Brain microvascular endothelial cell (primary cell): ENCODE data around the gene DSC2.
"Not testable (repeated sequence)": the region's sequence is repeated elsewhere in the genome, so short reads cannot be mapped to it uniquely, and the experiment has no call there.

Source experiments
- DNase-seq: peaks from one replicate; pipeline ENCODE4 v3.0.0-alpha.2; 2020
- H3K27ac ChIP-seq: fragments of 250-450 bp; sonication (Bioruptor Pico); 2 replicates; pipeline ENCODE4 v1.5.1; 2020; ENCODE audit warnings: mild to moderate bottlenecking, moderate library complexity
- H3K27me3 ChIP-seq: fragments of 250-450 bp; sonication (Bioruptor Pico); replicated peaks from 2 replicates; pipeline ENCODE4 v1.5.1; 2020; ENCODE audit warnings: mild to moderate bottlenecking
- H3K36me3 ChIP-seq: fragments of 250-450 bp; sonication (Bioruptor Pico); replicated peaks from 2 replicates; pipeline ENCODE4 v1.5.1; 2020; ENCODE audit warnings: mild to moderate bottlenecking
- H3K4me3 ChIP-seq: 2 replicates; pipeline ENCODE4 v1.5.1; 2011; ENCODE audit warnings: low read depth, mild to moderate bottlenecking, control low read depth, low read length, moderate library complexity
- in situ Hi-C: cut with HindIII; loops from 2 replicates; pipeline ENCODE4 v1.10.0; 2017; ENCODE audit warnings: low sequenced_read_pairs, low pct_ligation_motif_present
- TF ChIP-seq, protein P1 (sequence below): IDR thresholded peaks from 2 replicates; pipeline ENCODE4 v1.5.1; 2011; ENCODE audit warnings: low read depth, mild to moderate bottlenecking, moderate library complexity, low read length, control low read depth, inconsistent platforms; ENCODE audit errors: missing control alignments

Gene DSC2

DNA sequence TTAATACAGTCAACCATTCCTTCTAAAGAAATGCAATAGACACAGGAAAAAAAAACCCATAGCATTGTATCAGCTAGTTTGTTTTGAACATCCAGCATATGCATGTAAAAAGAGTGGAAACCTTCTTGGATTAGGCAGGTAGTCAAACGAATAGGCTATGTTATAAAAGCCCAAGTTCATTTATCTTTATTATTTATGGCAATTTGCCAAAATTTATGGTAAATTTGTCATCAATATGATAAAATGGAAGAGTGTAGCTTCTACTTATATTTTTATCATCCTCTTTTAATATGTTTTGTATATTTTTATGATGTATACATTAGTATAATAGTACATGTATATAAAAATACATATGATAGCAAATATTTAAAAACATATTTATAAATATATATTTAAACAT, 36.5 kb upstream of the DSC2 start:
- in situ Hi-C loops: no loop called here
- DNase-seq: no peak
- no peaks in the 10 kb centered on the region for H3K36me3 ChIP-seq
- no peak overlapping the region for H3K27ac ChIP-seq
- no peak overlapping the region for H3K4me3 ChIP-seq
- TF ChIP-seq, protein P1, sequence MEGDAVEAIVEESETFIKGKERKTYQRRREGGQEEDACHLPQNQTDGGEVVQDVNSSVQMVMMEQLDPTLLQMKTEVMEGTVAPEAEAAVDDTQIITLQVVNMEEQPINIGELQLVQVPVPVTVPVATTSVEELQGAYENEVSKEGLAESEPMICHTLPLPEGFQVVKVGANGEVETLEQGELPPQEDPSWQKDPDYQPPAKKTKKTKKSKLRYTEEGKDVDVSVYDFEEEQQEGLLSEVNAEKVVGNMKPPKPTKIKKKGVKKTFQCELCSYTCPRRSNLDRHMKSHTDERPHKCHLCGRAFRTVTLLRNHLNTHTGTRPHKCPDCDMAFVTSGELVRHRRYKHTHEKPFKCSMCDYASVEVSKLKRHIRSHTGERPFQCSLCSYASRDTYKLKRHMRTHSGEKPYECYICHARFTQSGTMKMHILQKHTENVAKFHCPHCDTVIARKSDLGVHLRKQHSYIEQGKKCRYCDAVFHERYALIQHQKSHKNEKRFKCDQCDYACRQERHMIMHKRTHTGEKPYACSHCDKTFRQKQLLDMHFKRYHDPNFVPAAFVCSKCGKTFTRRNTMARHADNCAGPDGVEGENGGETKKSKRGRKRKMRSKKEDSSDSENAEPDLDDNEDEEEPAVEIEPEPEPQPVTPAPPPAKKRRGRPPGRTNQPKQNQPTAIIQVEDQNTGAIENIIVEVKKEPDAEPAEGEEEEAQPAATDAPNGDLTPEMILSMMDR: no peak
- no peaks in the 10 kb centered on the region for H3K27me3 ChIP-seq

DNA sequence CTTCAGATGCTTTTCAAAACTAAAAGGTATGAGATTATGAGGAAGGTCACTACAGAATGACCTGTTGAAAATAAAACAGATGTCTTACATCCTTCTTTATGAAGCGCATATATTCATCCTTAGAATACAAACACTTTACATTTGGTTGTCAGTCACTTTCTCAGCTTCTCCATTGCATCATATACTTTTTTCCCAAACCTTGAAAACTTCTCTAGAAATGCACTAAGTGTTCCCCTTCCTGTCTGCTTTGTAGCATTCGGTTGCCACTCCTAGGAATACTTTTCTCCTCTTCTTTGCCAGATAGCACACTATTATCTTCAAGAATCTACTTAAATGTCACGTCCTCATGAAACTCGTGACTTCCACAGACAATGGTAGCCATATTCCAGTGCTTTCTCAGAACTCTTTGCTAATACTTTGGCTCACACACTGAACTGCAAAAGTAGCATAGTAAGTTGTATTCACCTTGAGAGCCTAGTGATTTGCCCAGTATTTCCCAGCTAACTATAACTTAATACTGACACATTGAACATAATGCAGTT, 32.8 kb upstream of the DSC2 start:
- H3K4me3 ChIP-seq: no peak overlapping the region

DNA sequence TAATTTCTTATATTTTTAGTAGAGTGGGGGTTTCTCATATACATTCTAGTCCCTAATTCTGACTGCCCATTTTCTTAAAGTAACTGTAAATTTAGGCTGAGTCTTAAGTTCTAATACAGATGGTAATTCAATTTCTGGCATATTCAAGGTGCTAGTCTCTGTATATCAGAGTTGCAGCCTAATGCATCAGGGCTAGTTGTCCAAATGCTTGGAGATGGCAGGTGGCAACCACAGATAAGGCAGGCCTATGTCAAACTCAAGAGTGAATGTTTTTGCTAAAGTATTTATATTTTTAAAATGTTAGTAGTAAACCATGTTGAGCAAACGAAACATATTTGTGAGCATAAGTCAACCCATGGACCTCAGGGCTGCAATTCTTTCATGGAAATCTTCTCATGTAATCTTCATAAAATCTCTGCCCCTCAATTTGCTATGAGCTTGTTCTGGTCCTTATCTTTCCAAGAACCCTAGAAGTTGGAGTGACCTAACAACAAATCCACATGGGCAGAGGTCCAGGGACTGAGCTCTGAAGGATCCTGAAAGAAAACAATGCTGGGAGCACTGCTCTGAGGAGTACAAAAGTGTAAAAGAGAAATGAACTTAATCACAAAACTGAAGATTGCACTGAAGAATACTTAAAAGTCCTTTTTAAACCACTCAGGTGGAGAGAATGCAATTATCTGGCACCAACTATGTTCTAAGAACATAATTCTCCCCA, 27.3 kb upstream of the DSC2 start:
- in situ Hi-C loops: no loop called here
- Histone ChIP-seq H3K4me3 (no peak overlapping the region), H3K27me3 (no peaks in the 10 kb centered on the region), H3K36me3 (no peaks in the 10 kb centered on the region), H3K27ac (no peak overlapping the region)
- DNase-seq: no peak
- TF ChIP-seq, protein P1: no peak

More for the DNA sequence above, 32.8 kb upstream of the DSC2 start:
- TF ChIP-seq, protein P1: no peak
- no peak for DNase-seq
- in situ Hi-C loops: no loop called here
- Histone ChIP-seq H3K36me3 (no peaks in the 10 kb centered on the region), H3K27me3 (no peaks in the 10 kb centered on the region), H3K27ac (no peak overlapping the region)

DNA sequence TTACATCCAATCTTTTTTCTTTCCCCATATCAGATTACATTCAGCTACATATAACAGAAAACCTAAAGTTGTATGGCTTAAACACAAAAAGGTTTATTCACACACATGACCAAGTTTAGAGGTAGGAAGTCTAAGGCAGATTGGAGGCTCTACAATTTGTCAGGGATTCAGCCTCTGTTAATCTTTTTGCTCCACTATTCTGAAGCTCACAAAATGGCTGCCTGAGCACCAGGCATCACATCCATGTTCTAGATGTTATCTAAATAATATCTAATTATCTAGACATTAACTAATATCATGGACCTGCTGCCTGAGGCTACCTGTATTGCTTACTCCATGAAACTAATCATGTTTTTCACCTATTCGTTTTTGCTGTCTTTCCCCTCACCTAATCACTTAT, 23.7 kb upstream of the DSC2 start:
- Histone ChIP-seq H3K4me3 (no peak overlapping the region), H3K36me3 (no peaks in the 10 kb centered on the region), H3K27me3 (no peaks in the 10 kb centered on the region), H3K27ac (no peak overlapping the region)
- TF ChIP-seq, protein P1: no peak
- in situ Hi-C loops: no loop called here
- no peak for DNase-seq

DNA sequence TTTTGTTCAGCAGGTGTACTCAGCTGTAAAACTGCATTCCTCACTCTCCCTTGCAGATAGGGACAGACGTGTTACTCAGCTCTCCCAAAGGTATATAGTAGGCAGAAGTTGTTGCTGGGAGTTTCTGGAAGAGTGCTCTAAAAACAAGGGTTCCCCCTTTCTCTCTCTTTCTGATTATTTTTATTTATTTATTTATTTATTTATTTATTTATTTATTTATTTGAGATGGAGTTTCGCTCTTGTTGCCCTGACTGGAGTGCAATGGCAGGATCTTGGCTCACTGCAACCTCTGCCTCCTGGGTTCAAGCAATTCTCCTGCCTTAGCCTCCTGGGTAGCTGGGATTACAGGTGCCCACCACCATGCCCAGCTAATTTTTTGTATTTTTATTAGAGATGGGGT, 20.9 kb upstream of the DSC2 start:
- in situ Hi-C loops, H3K4me3 ChIP-seq, H3K27ac ChIP-seq, H3K27me3 ChIP-seq, DNase-seq, H3K36me3 ChIP-seq: not testable (repeated sequence)

DNA sequence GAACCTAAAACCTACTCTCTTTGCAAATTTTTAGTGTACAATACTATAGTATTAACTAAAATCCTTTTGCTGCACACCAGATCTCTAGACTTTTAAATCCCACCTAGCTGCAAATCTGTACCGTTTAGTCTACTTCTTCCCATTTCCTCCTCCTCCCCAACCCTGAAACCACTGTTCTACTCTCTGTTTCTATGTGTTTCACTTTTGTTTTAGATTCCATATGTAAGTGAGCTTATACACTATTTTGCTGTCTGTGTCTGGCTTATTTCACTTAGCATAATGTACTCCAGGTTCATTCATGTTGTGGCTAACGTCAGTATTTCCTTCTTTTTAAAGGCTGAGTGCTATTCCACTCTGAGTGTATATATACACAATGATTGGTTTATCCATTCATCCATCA, 18.4 kb upstream of the DSC2 start:
- Histone ChIP-seq H3K4me3 (no peak overlapping the region), H3K36me3 (no peaks in the 10 kb centered on the region), H3K27me3 (no peaks in the 10 kb centered on the region), H3K27ac (no peak overlapping the region)
- TF ChIP-seq, protein P1: no peak
- no peak for DNase-seq
- in situ Hi-C loops: no loop called here
